IMR-90 (cell line): ENCODE results near the gene KAZN. TPM values are rescaled to one million over a fixed set of nuclear protein-coding genes. Genes with fewer than 3 reads are reported as not detected.

ENCODE experiments used
- ATAC-seq: fragments of 200-7000 bp; cut with Tn5 transposase; 2 replicates; pipeline ENCODE4 v1.9.1; 2020; ENCODE audit warnings: low read depth, mild to moderate bottlenecking, moderate library complexity
- BruUV-seq: library from RNA; stranded (reverse); fragments of 400-500 nt; replicated peaks from 2 replicates; lab custom pipeline; 2021; lab: Mats Ljungman, UMichigan
- CTCF ChIA-PET: fragments of 300-600 bp; formaldehyde crosslinking; extraction: SDS; loops from one replicate; lab custom pipeline; 2021; ENCODE audit warnings: antibody characterized with exemption; lab: Yijun Ruan, JAX
- POLR2A ChIA-PET: fragments of 300-600 bp; sonication (Branson Sonifier 250); formaldehyde crosslinking; loops from one replicate; lab custom pipeline; 2022; ENCODE audit warnings: antibody characterized with exemption; ENCODE audit not compliant: unreplicated experiment; lab: Charles Lee
- DNase-seq: peaks from one replicate; pipeline ENCODE4 v3.0.0; 2013
- H2AFZ ChIP-seq: replicated peaks from 2 replicates; pipeline ENCODE3; 2013; ENCODE audit warnings: low read length, mild to moderate bottlenecking; ENCODE audit not compliant: poor library complexity
- H2AK5ac ChIP-seq: 2 replicates; pipeline ENCODE4 v1.6.1; 2013; ENCODE audit warnings: low read depth, low read length, inconsistent platforms
- H2AK9ac ChIP-seq: replicated peaks from 2 replicates; pipeline ENCODE3; 2013; ENCODE audit warnings: mild to moderate bottlenecking, low read depth, low read length, moderate library complexity; ENCODE audit not compliant: poor library complexity
- H2BK120ac ChIP-seq: 2 replicates; pipeline ENCODE4 v1.6.1; 2013; ENCODE audit warnings: low read depth, low read length, inconsistent platforms
- H2BK15ac ChIP-seq: 3 replicates; pipeline ENCODE4 v1.6.1; 2013; ENCODE audit warnings: low read depth, low read length, inconsistent platforms
- H2BK20ac ChIP-seq: 2 replicates; pipeline ENCODE4 v1.6.1; 2013; ENCODE audit warnings: low read depth, mild to moderate bottlenecking, inconsistent platforms, low read length, moderate library complexity
- H2BK5ac ChIP-seq: 2 replicates; pipeline ENCODE4 v1.6.1; 2013; ENCODE audit warnings: mild to moderate bottlenecking, low read depth, low read length, inconsistent platforms; ENCODE audit not compliant: poor library complexity, severe bottlenecking
- H3K14ac ChIP-seq: replicated peaks from 2 replicates; pipeline ENCODE4 v1.6.1; 2013; ENCODE audit warnings: low read depth, low read length, inconsistent platforms
- H3K18ac ChIP-seq: 2 replicates; pipeline ENCODE4 v1.6.1; 2013; ENCODE audit warnings: low read depth, low read length, control low read depth
- H3K23ac ChIP-seq: 2 replicates; pipeline ENCODE4 v1.6.1; 2013; ENCODE audit warnings: low read depth, low read length, inconsistent platforms
- H3K27ac ChIP-seq: 2 replicates; pipeline ENCODE4 v1.5.1; 2013; ENCODE audit warnings: mild to moderate bottlenecking, control low read depth, low read length; ENCODE audit not compliant: insufficient read depth
- H3K27me3 ChIP-seq: 2 replicates; pipeline ENCODE4 v1.6.1; 2013; ENCODE audit warnings: low read length; ENCODE audit not compliant: control insufficient read depth, insufficient read depth
- H3K36me3 ChIP-seq: 2 replicates; pipeline ENCODE4 v1.6.1; 2013; ENCODE audit warnings: low read length, mixed read lengths; ENCODE audit not compliant: control insufficient read depth, insufficient read depth
- H3K4ac ChIP-seq: 2 replicates; pipeline ENCODE4 v1.6.1; 2013; ENCODE audit warnings: low read depth, low read length, inconsistent platforms
- H3K4me1 ChIP-seq: 2 replicates; pipeline ENCODE4 v1.6.1; 2013; ENCODE audit warnings: low read length, mixed read lengths; ENCODE audit not compliant: control insufficient read depth, insufficient read depth
- H3K4me2 ChIP-seq: 2 replicates; pipeline ENCODE4 v1.6.1; 2013; ENCODE audit warnings: low read depth, mild to moderate bottlenecking, control low read depth, low read length, moderate library complexity
- H3K4me3 ChIP-seq: 2 replicates; pipeline ENCODE4 v1.5.1; 2013; ENCODE audit warnings: low read depth, mild to moderate bottlenecking, control low read depth, low read length, moderate library complexity; ENCODE audit not compliant: insufficient read depth
- H3K56ac ChIP-seq: 2 replicates; pipeline ENCODE4 v1.6.1; 2013; ENCODE audit warnings: low read length, inconsistent platforms; ENCODE audit not compliant: insufficient read depth; ENCODE audit errors: extremely low read depth
- H3K79me1 ChIP-seq, 2 experiments: 2 replicates each; pipeline ENCODE4 v1.6.1; 2013; ENCODE audit warnings: low read length in 2 of 2, inconsistent platforms in 1 of 2, low read depth in 1 of 2
- H3K9ac ChIP-seq: 2 replicates; pipeline ENCODE4 v1.6.1; 2013; ENCODE audit warnings: low read depth, low read length, control low read depth
- H3K9me1 ChIP-seq: 2 replicates; pipeline ENCODE4 v1.6.1; 2013; ENCODE audit warnings: low read length, inconsistent platforms; ENCODE audit not compliant: insufficient read depth
- H3K9me3 ChIP-seq: 2 replicates; pipeline ENCODE4 v1.6.1; 2013; ENCODE audit warnings: low read length; ENCODE audit not compliant: control insufficient read depth, insufficient read depth
- H4K20me1 ChIP-seq: 2 replicates; pipeline ENCODE4 v1.6.1; 2013; ENCODE audit warnings: low read length, inconsistent platforms; ENCODE audit not compliant: insufficient read depth
- H4K5ac ChIP-seq: 2 replicates; pipeline ENCODE4 v1.6.1; 2013; ENCODE audit warnings: mild to moderate bottlenecking, low read depth, low read length, control low read depth
- H4K8ac ChIP-seq, 2 experiments: 2 replicates each; pipeline ENCODE4 v1.6.1; 2013; ENCODE audit warnings: low read depth in 2 of 2, low read length in 2 of 2, control low read depth in 1 of 2, inconsistent platforms in 1 of 2
- H4K91ac ChIP-seq: 2 replicates; pipeline ENCODE4 v1.6.1; 2013; ENCODE audit warnings: low read depth, low read length, inconsistent platforms; ENCODE audit not compliant: insufficient read depth
- BHLHE40 ChIP-seq: fragments of 150-350 bp; IDR thresholded peaks from 2 replicates; pipeline ENCODE4 v1.6.1; 2016; ENCODE audit warnings: mild to moderate bottlenecking, low read depth, low read length
- CEBPB ChIP-seq: IDR thresholded peaks from 2 replicates; pipeline ENCODE4 v1.6.1; 2012; ENCODE audit warnings: low read depth, low read length, improper control_type of control experiment
- FOS ChIP-seq: fragments of 150-350 bp; IDR thresholded peaks from 2 replicates; pipeline ENCODE4 v1.6.1; 2016; ENCODE audit warnings: low read depth, low read length
- MAFK ChIP-seq: IDR thresholded peaks from 2 replicates; pipeline ENCODE4 v1.6.1; 2012; ENCODE audit warnings: low read depth, low read length, improper control_type of control experiment
- MAZ ChIP-seq: IDR thresholded peaks from 2 replicates; pipeline ENCODE4 v1.6.1; 2012; ENCODE audit warnings: low read depth, mild to moderate bottlenecking, low read length, improper control_type of control experiment, moderate library complexity, borderline replicate concordance
- MXI1 ChIP-seq: IDR thresholded peaks from 2 replicates; pipeline ENCODE4 v1.6.1; 2012; ENCODE audit warnings: low read depth, mild to moderate bottlenecking, low read length, moderate library complexity, borderline replicate concordance
- NFE2L2 ChIP-seq: fragments of 150-350 bp; IDR thresholded peaks from 2 replicates; pipeline ENCODE4 v1.6.1; 2016; ENCODE audit warnings: low read depth, mild to moderate bottlenecking, low read length
- POLR2A ChIP-seq: IDR thresholded peaks from 2 replicates; pipeline ENCODE4 v1.6.1; 2012; ENCODE audit warnings: mild to moderate bottlenecking, low read depth, low read length
- RAD21 ChIP-seq: IDR thresholded peaks from 2 replicates; pipeline ENCODE4 v1.6.1; 2012; ENCODE audit warnings: low read length, improper control_type of control experiment
- RCOR1 ChIP-seq: IDR thresholded peaks from 2 replicates; pipeline ENCODE4 v1.6.1; 2012; ENCODE audit warnings: mild to moderate bottlenecking, low read length, improper control_type of control experiment; ENCODE audit not compliant: insufficient replicate concordance
- RFX5 ChIP-seq: IDR thresholded peaks from 2 replicates; pipeline ENCODE4 v1.8.0; 2012; ENCODE audit warnings: low read depth, mild to moderate bottlenecking, low read length, moderate library complexity
- SMC3 ChIP-seq: fragments of 150-350 bp; IDR thresholded peaks from 2 replicates; pipeline ENCODE4 v1.6.1; 2016; ENCODE audit warnings: low read depth, mild to moderate bottlenecking, antibody characterized with exemption, low read length, moderate library complexity
- WGBS, 2 experiments: methylation state at CpG; one replicate each; pipeline versions ENCODE4 v1.1.5 to v1.1.7; 2013; ENCODE audit warnings: missing lambda C conversion rate in 2 of 2; ENCODE audit not compliant: insufficient read length in 1 of 2; ENCODE audit errors: extremely low coverage in 2 of 2; 5-methylcytosine and 5-hydroxymethylcytosine counted together
- dilution Hi-C: fragments of 300-500 bp; cut with HindIII; formaldehyde crosslinking; loops from one replicate; pipeline ENCODE4 v1.14.3; 2018; ENCODE audit warnings: low sequenced_read_pairs; ENCODE audit not compliant: unreplicated experiment
- in situ Hi-C: fragments of 300-500 bp; cut with MboI; formaldehyde crosslinking; loops from 3 replicates; pipeline ENCODE4 v1.14.3; 2019; ENCODE audit warnings: low sequenced_read_pairs, inconsistent platforms, mixed read lengths
- intact Hi-C: fragments of 100-400 bp; cut with micrococcal nuclease; formaldehyde crosslinking; loops from 2 replicates; pipeline ENCODE4 v1.10.0; 2022
- polyA plus RNA-seq, 3 experiments: library from polyadenylated mRNA; depleted of rRNA; stranded (reverse); fragments of >200 nt; gene quantifications; 2 replicates each; pipeline ENCODE4 v1.2.3, GENCODE V29; 2012; ENCODE audit warnings: low replicate concordance in 1 of 3
- total RNA-seq: library from RNA; depleted of rRNA; stranded (reverse); fragments of >200 nt; gene quantifications from 2 replicates; pipeline ENCODE4 v1.2.3, GENCODE V29; 2012
- TF ChIP-seq, protein P1 (sequence below): fragments of 150-350 bp; IDR thresholded peaks from 2 replicates; pipeline ENCODE4 v1.6.1; 2017; ENCODE audit warnings: mild to moderate bottlenecking, antibody characterized with exemption, low read length, low read depth

KAZN gene
- total and polyA plus RNA-seq, 2 of the 4 experiments (the other 2 are of a cell fraction): 5.2 to 10.5 TPM

DNA sequence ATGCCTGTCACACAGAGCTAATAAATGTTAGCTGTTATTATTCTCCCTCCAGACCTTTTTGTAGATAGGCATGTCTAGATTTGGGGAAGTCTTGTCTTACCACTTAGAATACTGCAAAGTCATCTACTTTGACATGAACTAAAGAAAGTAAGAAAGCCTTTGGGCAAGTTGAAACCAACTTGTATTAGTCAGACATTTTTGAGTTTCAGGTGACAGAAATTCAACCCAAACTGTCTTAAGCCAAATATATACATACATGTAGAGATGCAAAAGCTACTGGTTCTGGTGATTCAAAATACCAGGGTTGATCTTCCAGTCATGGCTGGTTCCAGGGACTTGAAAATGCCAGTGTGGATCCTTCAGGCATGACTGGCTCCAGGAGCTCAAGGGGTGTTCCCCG, 278.3 kb downstream of the KAZN start (continued):
- TF ChIP-seq CEBPB: no peak
- no peak for TF ChIP-seq MXI1
- no peak for TF ChIP-seq NFE2L2

DNA sequence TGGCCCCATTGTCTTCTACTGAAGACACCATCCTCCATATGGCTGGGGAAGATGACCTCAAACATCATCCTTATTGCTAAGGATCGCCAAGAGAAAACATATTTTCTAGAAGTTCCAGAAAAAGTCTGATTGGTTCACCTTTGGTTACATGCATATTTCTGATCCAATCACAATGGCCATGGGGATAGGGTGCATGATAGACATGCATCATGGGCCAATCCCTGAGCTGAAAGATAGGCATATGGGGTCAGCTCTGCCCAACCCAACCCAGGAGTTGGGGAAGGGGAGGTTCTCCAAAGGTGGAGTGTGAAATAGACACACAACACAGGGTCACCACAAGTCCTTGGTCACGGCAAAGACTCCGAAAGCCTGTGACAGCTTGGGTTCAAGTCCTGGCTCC, 278.7 kb downstream of the KAZN start:
- BruUV-seq: no TSS peak
- no peak overlapping the region for H3K18ac ChIP-seq
- intact Hi-C loops: no loop called here
- no peaks in the 10 kb centered on the region for H3K36me3 ChIP-seq
- no peak overlapping the region for H3K23ac ChIP-seq
- no peak overlapping the region for H3K56ac ChIP-seq
- H2BK5ac ChIP-seq: no peak overlapping the region
- H3K4ac ChIP-seq: no peak overlapping the region
- H3K4me2 ChIP-seq: no peak overlapping the region
- H4K5ac ChIP-seq: no peak overlapping the region
- H3K27ac ChIP-seq: no peak overlapping the region
- no peaks in the 10 kb centered on the region for H3K79me1 ChIP-seq
- no peak overlapping the region for H2BK20ac ChIP-seq
- no peak overlapping the region for H3K4me3 ChIP-seq
- in situ Hi-C loops: no loop called here
- no CpG with 5 or more reads among the region's 3 CpGs for WGBS, 2 experiments
- H3K9ac ChIP-seq: no peak overlapping the region
- H2BK15ac ChIP-seq: no peak overlapping the region
- ChIA-PET CTCF (no interaction called here), POLR2A (no interaction called here)
- no peaks in the 10 kb centered on the region for H3K9me1 ChIP-seq
- H4K20me1 ChIP-seq: no peaks in the 10 kb centered on the region
- no peaks in the 10 kb centered on the region for H3K4me1 ChIP-seq
- ATAC-seq: no peak
- TF ChIP-seq MAFK (no peak), POLR2A (no peak), RAD21 (no peak), FOS (no peak), MXI1 (no peak), SMC3 (no peak), MAZ (no peak), NFE2L2 (no peak), BHLHE40 (no peak), CEBPB (no peak), RCOR1 (no peak), RFX5 (no peak)
- TF ChIP-seq, protein P1, sequence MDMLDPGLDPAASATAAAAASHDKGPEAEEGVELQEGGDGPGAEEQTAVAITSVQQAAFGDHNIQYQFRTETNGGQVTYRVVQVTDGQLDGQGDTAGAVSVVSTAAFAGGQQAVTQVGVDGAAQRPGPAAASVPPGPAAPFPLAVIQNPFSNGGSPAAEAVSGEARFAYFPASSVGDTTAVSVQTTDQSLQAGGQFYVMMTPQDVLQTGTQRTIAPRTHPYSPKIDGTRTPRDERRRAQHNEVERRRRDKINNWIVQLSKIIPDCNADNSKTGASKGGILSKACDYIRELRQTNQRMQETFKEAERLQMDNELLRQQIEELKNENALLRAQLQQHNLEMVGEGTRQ: no peak
- peaks cover 18% of the 10 kb centered on the region for H3K27me3 ChIP-seq
- no peak overlapping the region for H2AFZ ChIP-seq
- H4K91ac ChIP-seq: no peak overlapping the region
- dilution Hi-C loops: no loop called here
- no peak overlapping the region for H2AK5ac ChIP-seq
- DNase-seq: no peak
- no peak overlapping the region for H2AK9ac ChIP-seq
- no peak overlapping the region for H3K14ac ChIP-seq
- no peak overlapping the region for H2BK120ac ChIP-seq
- H4K8ac ChIP-seq: no peak overlapping the region
- H3K9me3 ChIP-seq: no peaks in the 10 kb centered on the region
